Liver (tissue), 9 donors: Measurements from ENCODE around the gene PRKN. TPM values are rescaled to one million over a fixed set of nuclear protein-coding genes. Genes with fewer than 3 reads are reported as not detected.

Experiments
- DNase-seq: peaks from one replicate; pipeline ENCODE4 v3.0.0-alpha.2; 2017; ENCODE audit warnings: low spot score
- H3K27ac ChIP-seq, 2 donors: one replicate each; pipeline ENCODE4 v1.7.0; 2013; ENCODE audit warnings: inconsistent platforms in 2 of 2, low read length in 2 of 2, control low read depth in 1 of 2, low read depth in 1 of 2, mild to moderate bottlenecking in 1 of 2
- H3K27me3 ChIP-seq, 4 donors: one replicate each; pipeline versions ENCODE4 v1.6.1 to v1.7.0; 2013; ENCODE audit warnings: low read length in 3 of 4, inconsistent platforms in 1 of 4, mild to moderate bottlenecking in 1 of 4, moderate library complexity in 1 of 4; ENCODE audit not compliant: control insufficient read depth in 4 of 4, insufficient read depth in 4 of 4
- H3K36me3 ChIP-seq, 4 donors: one replicate each; pipeline versions ENCODE4 v1.6.1 to v1.7.0; 2013; ENCODE audit warnings: low read length in 3 of 4, mild to moderate bottlenecking in 3 of 4, low read depth in 1 of 4, moderate library complexity in 1 of 4; ENCODE audit not compliant: control insufficient read depth in 4 of 4, insufficient read depth in 3 of 4
- H3K4me1 ChIP-seq, 4 donors: one replicate each; pipeline versions ENCODE4 v1.6.1 to v1.7.0; 2013; ENCODE audit warnings: low read length in 3 of 4, mild to moderate bottlenecking in 3 of 4, moderate library complexity in 1 of 4; ENCODE audit not compliant: control insufficient read depth in 4 of 4, insufficient read depth in 4 of 4
- H3K4me3 ChIP-seq, 3 donors: one replicate each; pipeline versions ENCODE4 v1.6.1 to v1.7.0; 2013; ENCODE audit warnings: low read length in 3 of 3, control low read depth in 1 of 3, low read depth in 1 of 3, mild to moderate bottlenecking in 1 of 3
- H3K9ac ChIP-seq, 2 donors: one replicate each; pipeline ENCODE4 v1.7.0; 2013; ENCODE audit warnings: low read length in 2 of 2, mild to moderate bottlenecking in 2 of 2, moderate library complexity in 2 of 2, control low read depth in 1 of 2, low read depth in 1 of 2
- H3K9me3 ChIP-seq, 4 donors: one replicate each; pipeline versions ENCODE4 v1.6.1 to v1.7.0; 2013; ENCODE audit warnings: low read length in 3 of 4; ENCODE audit not compliant: control insufficient read depth in 4 of 4
- EGR1 ChIP-seq, 2 donors: IDR thresholded peaks; 2 replicates each; pipeline ENCODE4 v1.6.1; 2016 to 2018; ENCODE audit warnings: antibody characterized with exemption in 2 of 2, low read depth in 2 of 2
- FOXA1 ChIP-seq: IDR thresholded peaks from 2 replicates; pipeline ENCODE4 v1.6.1; 2016; ENCODE audit warnings: antibody characterized with exemption
- FOXA2 ChIP-seq: IDR thresholded peaks from 2 replicates; pipeline ENCODE4 v1.6.1; 2016; ENCODE audit warnings: antibody characterized with exemption
- GABPA ChIP-seq, 2 donors: IDR thresholded peaks in 1 of 2; conservative IDR thresholded peaks in 1 of 2; 2 replicates each; pipeline ENCODE4 v1.6.1; 2016; ENCODE audit warnings: antibody characterized with exemption in 2 of 2, mild to moderate bottlenecking in 1 of 2, moderate library complexity in 1 of 2
- HNF4A ChIP-seq, 2 donors: conservative IDR thresholded peaks; 2 replicates each; pipeline ENCODE4 v1.6.1; 2016; ENCODE audit warnings: antibody characterized with exemption in 2 of 2, mild to moderate bottlenecking in 2 of 2
- HNF4G ChIP-seq: IDR thresholded peaks from 2 replicates; pipeline ENCODE4 v1.6.1; 2016; ENCODE audit warnings: antibody characterized with exemption
- JUND ChIP-seq, 2 donors: IDR thresholded peaks; 2 replicates each; pipeline ENCODE4 v1.6.1; 2016; ENCODE audit warnings: antibody characterized with exemption in 2 of 2
- NR2F2 ChIP-seq: IDR thresholded peaks from 2 replicates; pipeline ENCODE4 v1.6.1; 2016; ENCODE audit warnings: antibody characterized with exemption
- RAD21 ChIP-seq, 2 donors: IDR thresholded peaks; 2 replicates each; pipeline ENCODE4 v1.6.1; 2016; ENCODE audit warnings: antibody characterized with exemption in 2 of 2, mild to moderate bottlenecking in 2 of 2
- RXRA ChIP-seq, 2 donors: IDR thresholded peaks; 2 replicates each; pipeline ENCODE4 v1.6.1; 2017 to 2018; ENCODE audit warnings: antibody characterized with exemption in 2 of 2, mild to moderate bottlenecking in 1 of 2
- SP1 ChIP-seq: IDR thresholded peaks from 2 replicates; pipeline ENCODE4 v1.6.1; 2018; ENCODE audit warnings: antibody characterized with exemption, mild to moderate bottlenecking
- TAF1 ChIP-seq: conservative IDR thresholded peaks from 2 replicates; pipeline ENCODE4 v1.6.1; 2016; ENCODE audit warnings: antibody characterized with exemption, mild to moderate bottlenecking
- YY1 ChIP-seq: IDR thresholded peaks from 2 replicates; pipeline ENCODE4 v1.6.1; 2016; ENCODE audit warnings: antibody characterized with exemption, mild to moderate bottlenecking
- WGBS: extraction: QIAGEN DNeasy Blood & Tissue Kit; methylation state at CpG from one replicate; pipeline ENCODE4 v1.1.7; 2013; 5-methylcytosine and 5-hydroxymethylcytosine counted together
- polyA plus RNA-seq, 2 donors: library from polyadenylated mRNA; stranded (reverse) in 1 of 2; unstranded in 1 of 2; fragments of 200-250 nt in 1 of 2; fragments of >200 nt in 1 of 2; fragmentation: Nextera tagmentation in 1 of 2; extraction: Ambion mirVana in 1 of 2; gene quantifications; one replicate each; pipeline versions ENCODE4 v1.2.1 to v1.2.3, GENCODE V29; 2013 to 2015
- total RNA-seq, 2 donors: library from RNA; depleted of rRNA; stranded (reverse); fragments of >200 nt; gene quantifications; one replicate each; pipeline ENCODE4 v1.2.3, GENCODE V29; 2014
- TF ChIP-seq, protein P1 (sequence below): IDR thresholded peaks from 2 replicates; pipeline ENCODE4 v1.6.1; 2016; ENCODE audit warnings: antibody characterized with exemption, mild to moderate bottlenecking
- TF ChIP-seq, protein P2 (sequence below): IDR thresholded peaks from 2 replicates; pipeline ENCODE4 v1.6.1; 2016; ENCODE audit warnings: antibody characterized with exemption
- TF ChIP-seq, protein P3 (sequence below): IDR thresholded peaks from 2 replicates; pipeline ENCODE4 v1.6.1; 2016; ENCODE audit warnings: antibody characterized with exemption
- TF ChIP-seq, protein P4 (sequence below): IDR thresholded peaks from 2 replicates; pipeline ENCODE4 v1.6.1; 2016; ENCODE audit warnings: antibody characterized with exemption
- TF ChIP-seq, protein P5 (sequence below): fragments of 150-350 bp; IDR thresholded peaks from 2 replicates; pipeline ENCODE4 v1.5.1; 2017; ENCODE audit warnings: improper control_type of control experiment, low read depth, low read length; ENCODE audit not compliant: missing input control
- donor health status: healthy.
- donor health status: healthy.
- donor health status: healthy.
- donor health status: healthy.
- donor health status: healthy.

Gene PRKN
- total and polyA plus RNA-seq, 4 donors: 0.47 to 4.1 (median 3.2) TPM

DNA sequence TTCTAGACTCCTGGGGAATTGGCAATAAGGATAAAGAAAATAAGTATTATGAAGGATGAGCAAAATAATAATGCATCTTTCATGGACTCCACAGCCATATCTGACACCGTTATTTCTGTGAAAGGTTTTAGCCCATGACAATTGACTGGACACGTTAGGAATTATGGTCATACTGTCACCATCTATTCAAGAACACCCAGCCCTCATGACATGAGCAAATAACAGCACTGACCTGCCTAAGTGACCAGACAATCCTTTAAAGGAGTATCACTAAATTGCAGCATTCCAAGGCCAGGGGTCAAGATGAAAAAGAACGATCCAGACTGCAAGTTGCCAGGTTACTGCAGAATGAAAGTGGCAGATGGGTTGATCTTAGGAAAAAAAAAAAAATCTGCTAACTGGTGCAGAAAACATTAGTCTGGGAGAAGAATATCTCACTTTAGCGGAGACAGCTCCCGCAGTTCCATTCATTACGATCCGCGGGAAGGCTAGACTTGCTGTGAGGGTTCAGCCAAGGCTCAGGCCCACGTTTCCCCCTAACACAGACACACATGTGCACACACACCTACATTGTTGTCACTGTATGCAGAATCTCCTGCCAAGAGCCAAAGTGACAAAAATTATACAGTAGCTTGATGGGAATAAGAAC lies 1216.0 kb downstream of the PRKN start:
- DNase-seq: no peak
- H3K4me3 ChIP-seq: no peak overlapping the region
- H3K9me3 ChIP-seq: no peaks in the 10 kb centered on the region
- H3K4me1 ChIP-seq: no peaks in the 10 kb centered on the region
- no peaks in the 10 kb centered on the region for H3K27me3 ChIP-seq
- no peaks in the 10 kb centered on the region for H3K36me3 ChIP-seq
- H3K27ac ChIP-seq: no peak overlapping the region
- TF ChIP-seq JUND (IDR thresholded peaks at IDR 0.05) (no peak), HNF4G (no peak), FOXA2 (no peak), TAF1 (no peak), YY1 (no peak), HNF4A (conservative IDR thresholded peaks at IDR 0.05) (no peak), SP1 (no peak), NR2F2 (no peak), FOXA1 (no peak)
- TF ChIP-seq, protein P1, sequence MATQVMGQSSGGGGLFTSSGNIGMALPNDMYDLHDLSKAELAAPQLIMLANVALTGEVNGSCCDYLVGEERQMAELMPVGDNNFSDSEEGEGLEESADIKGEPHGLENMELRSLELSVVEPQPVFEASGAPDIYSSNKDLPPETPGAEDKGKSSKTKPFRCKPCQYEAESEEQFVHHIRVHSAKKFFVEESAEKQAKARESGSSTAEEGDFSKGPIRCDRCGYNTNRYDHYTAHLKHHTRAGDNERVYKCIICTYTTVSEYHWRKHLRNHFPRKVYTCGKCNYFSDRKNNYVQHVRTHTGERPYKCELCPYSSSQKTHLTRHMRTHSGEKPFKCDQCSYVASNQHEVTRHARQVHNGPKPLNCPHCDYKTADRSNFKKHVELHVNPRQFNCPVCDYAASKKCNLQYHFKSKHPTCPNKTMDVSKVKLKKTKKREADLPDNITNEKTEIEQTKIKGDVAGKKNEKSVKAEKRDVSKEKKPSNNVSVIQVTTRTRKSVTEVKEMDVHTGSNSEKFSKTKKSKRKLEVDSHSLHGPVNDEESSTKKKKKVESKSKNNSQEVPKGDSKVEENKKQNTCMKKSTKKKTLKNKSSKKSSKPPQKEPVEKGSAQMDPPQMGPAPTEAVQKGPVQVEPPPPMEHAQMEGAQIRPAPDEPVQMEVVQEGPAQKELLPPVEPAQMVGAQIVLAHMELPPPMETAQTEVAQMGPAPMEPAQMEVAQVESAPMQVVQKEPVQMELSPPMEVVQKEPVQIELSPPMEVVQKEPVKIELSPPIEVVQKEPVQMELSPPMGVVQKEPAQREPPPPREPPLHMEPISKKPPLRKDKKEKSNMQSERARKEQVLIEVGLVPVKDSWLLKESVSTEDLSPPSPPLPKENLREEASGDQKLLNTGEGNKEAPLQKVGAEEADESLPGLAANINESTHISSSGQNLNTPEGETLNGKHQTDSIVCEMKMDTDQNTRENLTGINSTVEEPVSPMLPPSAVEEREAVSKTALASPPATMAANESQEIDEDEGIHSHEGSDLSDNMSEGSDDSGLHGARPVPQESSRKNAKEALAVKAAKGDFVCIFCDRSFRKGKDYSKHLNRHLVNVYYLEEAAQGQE: no peak
- TF ChIP-seq, protein P2, sequence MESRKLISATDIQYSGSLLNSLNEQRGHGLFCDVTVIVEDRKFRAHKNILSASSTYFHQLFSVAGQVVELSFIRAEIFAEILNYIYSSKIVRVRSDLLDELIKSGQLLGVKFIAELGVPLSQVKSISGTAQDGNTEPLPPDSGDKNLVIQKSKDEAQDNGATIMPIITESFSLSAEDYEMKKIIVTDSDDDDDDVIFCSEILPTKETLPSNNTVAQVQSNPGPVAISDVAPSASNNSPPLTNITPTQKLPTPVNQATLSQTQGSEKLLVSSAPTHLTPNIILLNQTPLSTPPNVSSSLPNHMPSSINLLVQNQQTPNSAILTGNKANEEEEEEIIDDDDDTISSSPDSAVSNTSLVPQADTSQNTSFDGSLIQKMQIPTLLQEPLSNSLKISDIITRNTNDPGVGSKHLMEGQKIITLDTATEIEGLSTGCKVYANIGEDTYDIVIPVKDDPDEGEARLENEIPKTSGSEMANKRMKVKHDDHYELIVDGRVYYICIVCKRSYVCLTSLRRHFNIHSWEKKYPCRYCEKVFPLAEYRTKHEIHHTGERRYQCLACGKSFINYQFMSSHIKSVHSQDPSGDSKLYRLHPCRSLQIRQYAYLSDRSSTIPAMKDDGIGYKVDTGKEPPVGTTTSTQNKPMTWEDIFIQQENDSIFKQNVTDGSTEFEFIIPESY: no peak
- 80% methylated on average over 9 of the region's 9 CpGs for WGBS
- H3K9ac ChIP-seq: no peak overlapping the region

DNA sequence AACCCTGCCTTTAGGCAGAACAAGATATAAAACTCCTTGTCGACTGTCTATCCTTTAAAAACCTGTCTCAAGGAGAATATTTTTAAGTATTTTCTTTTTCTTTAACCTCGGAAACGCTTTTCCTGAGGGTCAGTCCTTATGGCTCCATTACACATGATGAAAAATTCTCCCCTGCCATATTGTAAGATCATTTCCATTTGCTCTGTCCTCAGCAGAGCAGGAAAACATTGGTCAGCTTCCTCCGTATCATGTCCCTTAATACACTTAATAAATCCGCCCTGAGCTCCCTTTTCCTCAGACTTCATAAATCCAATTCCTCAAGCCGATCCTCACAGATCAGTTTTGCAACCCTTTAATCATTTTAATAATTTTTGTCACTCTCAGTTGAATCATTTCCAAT lies 1219.2 kb downstream of the PRKN start:
- no peak overlapping the region for H3K4me3 ChIP-seq

More for the DNA sequence above, 1219.2 kb downstream of the PRKN start:
- TF ChIP-seq NR2F2: no peak
- no peak for TF ChIP-seq HNF4A (conservative IDR thresholded peaks at IDR 0.05)
- no peak for TF ChIP-seq RXRA (IDR thresholded peaks at IDR 0.05)
- no peak for TF ChIP-seq TAF1
- TF ChIP-seq RAD21 (IDR thresholded peaks at IDR 0.05): no peak
- TF ChIP-seq FOXA1: no peak
- no peak for TF ChIP-seq GABPA (IDR thresholded peaks at IDR 0.05 in 1 of 2, conservative IDR thresholded peaks at IDR 0.05 in 1 of 2)
- TF ChIP-seq, protein P3, sequence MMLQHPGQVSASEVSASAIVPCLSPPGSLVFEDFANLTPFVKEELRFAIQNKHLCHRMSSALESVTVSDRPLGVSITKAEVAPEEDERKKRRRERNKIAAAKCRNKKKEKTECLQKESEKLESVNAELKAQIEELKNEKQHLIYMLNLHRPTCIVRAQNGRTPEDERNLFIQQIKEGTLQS: no peak
- no peak for TF ChIP-seq SP1
- TF ChIP-seq EGR1 (IDR thresholded peaks at IDR 0.05; ENCODE audit: low read depth in 2 of 2): no peak
- TF ChIP-seq JUND (IDR thresholded peaks at IDR 0.05): no peak
- TF ChIP-seq, protein P1: no peak
- TF ChIP-seq, protein P2: no peak
- TF ChIP-seq YY1: no peak
- TF ChIP-seq, protein P4, sequence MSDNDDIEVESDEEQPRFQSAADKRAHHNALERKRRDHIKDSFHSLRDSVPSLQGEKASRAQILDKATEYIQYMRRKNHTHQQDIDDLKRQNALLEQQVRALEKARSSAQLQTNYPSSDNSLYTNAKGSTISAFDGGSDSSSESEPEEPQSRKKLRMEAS: no peak
- TF ChIP-seq FOXA2: no peak
- TF ChIP-seq, protein P5, sequence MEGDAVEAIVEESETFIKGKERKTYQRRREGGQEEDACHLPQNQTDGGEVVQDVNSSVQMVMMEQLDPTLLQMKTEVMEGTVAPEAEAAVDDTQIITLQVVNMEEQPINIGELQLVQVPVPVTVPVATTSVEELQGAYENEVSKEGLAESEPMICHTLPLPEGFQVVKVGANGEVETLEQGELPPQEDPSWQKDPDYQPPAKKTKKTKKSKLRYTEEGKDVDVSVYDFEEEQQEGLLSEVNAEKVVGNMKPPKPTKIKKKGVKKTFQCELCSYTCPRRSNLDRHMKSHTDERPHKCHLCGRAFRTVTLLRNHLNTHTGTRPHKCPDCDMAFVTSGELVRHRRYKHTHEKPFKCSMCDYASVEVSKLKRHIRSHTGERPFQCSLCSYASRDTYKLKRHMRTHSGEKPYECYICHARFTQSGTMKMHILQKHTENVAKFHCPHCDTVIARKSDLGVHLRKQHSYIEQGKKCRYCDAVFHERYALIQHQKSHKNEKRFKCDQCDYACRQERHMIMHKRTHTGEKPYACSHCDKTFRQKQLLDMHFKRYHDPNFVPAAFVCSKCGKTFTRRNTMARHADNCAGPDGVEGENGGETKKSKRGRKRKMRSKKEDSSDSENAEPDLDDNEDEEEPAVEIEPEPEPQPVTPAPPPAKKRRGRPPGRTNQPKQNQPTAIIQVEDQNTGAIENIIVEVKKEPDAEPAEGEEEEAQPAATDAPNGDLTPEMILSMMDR: no peak
- TF ChIP-seq HNF4G: no peak
- 89% methylated on average over 6 of the region's 6 CpGs for WGBS
- H3K9ac ChIP-seq: no peak overlapping the region
- no peaks in the 10 kb centered on the region for H3K9me3 ChIP-seq
- no peak overlapping the region for H3K27ac ChIP-seq
- H3K36me3 ChIP-seq: no peaks in the 10 kb centered on the region
- no peak for DNase-seq
- no peaks in the 10 kb centered on the region for H3K4me1 ChIP-seq
- H3K27me3 ChIP-seq: no peaks in the 10 kb centered on the region
